Tibial artery (tissue), 4 donors: Measurements from ENCODE around the gene EML2.
A peak's percentile ranks its signal among the peaks of the same experiment; 100 is the strongest.
"Not testable (repeated sequence)": the region's sequence is repeated elsewhere in the genome, so short reads cannot be mapped to it uniquely, and the experiment has no call there.

Source experiments
- DNase-seq, 2 donors: peaks; one replicate each; pipeline ENCODE4 v3.0.0-alpha.2; 2019
- H3K27ac ChIP-seq, 2 donors: fragments of 200-600 bp; sonication (generic) in 1 of 2; 1 replicate in 1 of 2; 2 replicates in 1 of 2; pipeline ENCODE4 v1.5.1; 2018 to 2019; ENCODE audit warnings: mild to moderate bottlenecking in 1 of 2
- H3K27me3 ChIP-seq, 2 donors: fragments of 200-600 bp; sonication (generic) in 1 of 2; one replicate each; pipeline versions ENCODE4 v1.5.1 to v1.6.0; 2016 to 2019
- H3K36me3 ChIP-seq, 3 donors: fragments of 200-600 bp; sonication (generic) in 2 of 3; one replicate each; pipeline ENCODE4 v1.5.1; 2016 to 2019; ENCODE audit warnings: mild to moderate bottlenecking in 2 of 3
- H3K4me1 ChIP-seq, 4 donors: fragments of 200-600 bp; sonication (generic) in 2 of 4; 1 replicate in 3 of 4; 2 replicates in 1 of 4; pipeline ENCODE4 v1.5.1; 2016 to 2019
- H3K4me3 ChIP-seq, 2 donors: fragments of 200-600 bp; sonication (generic) in 1 of 2; 1 replicate in 1 of 2; 2 replicates in 1 of 2; pipeline ENCODE4 v1.5.1; 2018 to 2019; ENCODE audit warnings: mild to moderate bottlenecking in 2 of 2
- H3K9me3 ChIP-seq, 3 donors: fragments of 200-600 bp; sonication (generic) in 1 of 3; one replicate each; pipeline ENCODE4 v1.5.1; 2016 to 2019
- CTCF ChIP-seq, 2 experiments: fragments of 200-600 bp in 1 of 2; fragments of 450-650 bp in 1 of 2; IDR thresholded peaks; one replicate each; pipeline ENCODE4 v1.5.1; 2017 to 2019; ENCODE audit warnings: antibody characterized with exemption in 2 of 2, mild to moderate bottlenecking in 1 of 2, moderate library complexity in 1 of 2
- intact Hi-C: fragments of 100-400 bp; cut with DNase I; formaldehyde crosslinking; loops from one replicate; pipeline ENCODE4 v1.15.0; 2023; ENCODE audit warnings: low total_unique reads

Gene EML2

GRCh38 chr19:45632468-45633196 is 6.6 kb downstream of the EML2 start:
- intact Hi-C loops: no loop called here

GRCh38 chr19:45630463-45630862 is 8.7 kb downstream of the EML2 start:
- intact Hi-C loops: no loop called here
- no peaks in the 10 kb centered on the region for H3K9me3 ChIP-seq
- no peaks in the 10 kb centered on the region for H3K27me3 ChIP-seq
- peaks cover 0 to 17% (median 11%) of the 10 kb centered on the region in 4 donors for H3K4me1 ChIP-seq
- peaks cover 13 to 49% (median 41%) of the 10 kb centered on the region in 3 donors for H3K36me3 ChIP-seq
- DNase-seq: no peak
- no peak overlapping the region for H3K27ac ChIP-seq
- H3K4me3 ChIP-seq: no peak overlapping the region
- TF ChIP-seq CTCF (IDR thresholded peaks at IDR 0.05): no peak

More at GRCh38 chr19:45632468-45633196, 6.6 kb downstream of the EML2 start:
- Histone ChIP-seq H3K36me3 (peaks cover 10 to 27% (median 23%) of the 10 kb centered on the region in 3 donors), H3K27me3 (no peaks in the 10 kb centered on the region), H3K4me1 (peaks cover 0 to 38% (median 20%) of the 10 kb centered on the region in 4 donors), H3K9me3 (no peaks in the 10 kb centered on the region), H3K27ac (peak overlapping the region; percentile 58 to 67), H3K4me3 (no peak overlapping the region)
- TF ChIP-seq CTCF (IDR thresholded peaks at IDR 0.05): no peak
- peak; percentile 61 to 91 for DNase-seq

GRCh38 chr19:45629704-45630103 is 9.5 kb downstream of the EML2 start:
- intact Hi-C loops: no loop called here

GRCh38 chr19:45628219-45628618 is 11.0 kb downstream of the EML2 start:
- intact Hi-C loops, H3K9me3 ChIP-seq, H3K4me3 ChIP-seq, H3K27ac ChIP-seq, H3K27me3 ChIP-seq, DNase-seq: not testable (repeated sequence)
- Histone ChIP-seq H3K36me3 (peaks cover 22 to 69% (median 54%) of the 10 kb centered on the region in 3 donors), H3K4me1 (peaks cover 0 to 12% (median 10%) of the 10 kb centered on the region in 4 donors)

More at GRCh38 chr19:45629704-45630103, 9.5 kb downstream of the EML2 start:
- H3K4me3 ChIP-seq: no peak overlapping the region
- peaks cover 13 to 56% (median 46%) of the 10 kb centered on the region in 3 donors for H3K36me3 ChIP-seq
- H3K4me1 ChIP-seq: peaks cover 0 to 12% (median 10%) of the 10 kb centered on the region in 4 donors
- TF ChIP-seq CTCF (IDR thresholded peaks at IDR 0.05): no peak
- H3K9me3 ChIP-seq: no peaks in the 10 kb centered on the region
- DNase-seq: no peak
- H3K27me3 ChIP-seq: no peaks in the 10 kb centered on the region
- no peak overlapping the region for H3K27ac ChIP-seq

GRCh38 chr19:45623984-45624383 is 15.2 kb downstream of the EML2 start:
- Histone ChIP-seq H3K27me3 (no peaks in the 10 kb centered on the region), H3K9me3 (no peaks in the 10 kb centered on the region), H3K36me3 (peaks cover 47 to 98% (median 65%) of the 10 kb centered on the region in 3 donors), H3K27ac (no peak overlapping the region), H3K4me3 (no peak overlapping the region), H3K4me1 (no peaks in the 10 kb centered on the region)
- intact Hi-C loops: no loop called here
- TF ChIP-seq CTCF (IDR thresholded peaks at IDR 0.05): no peak
- no peak for DNase-seq

GRCh38 chr19:45621976-45622503 is 17.2 kb downstream of the EML2 start:
- Histone ChIP-seq H3K4me1 (no peaks in the 10 kb centered on the region), H3K4me3 (no peak overlapping the region), H3K9me3 (no peaks in the 10 kb centered on the region), H3K36me3 (peaks cover 51 to 98% (median 58%) of the 10 kb centered on the region in 3 donors), H3K27ac (no peak overlapping the region), H3K27me3 (no peaks in the 10 kb centered on the region)
- DNase-seq: no peak
- TF ChIP-seq CTCF (IDR thresholded peaks at IDR 0.05): no peak
- intact Hi-C loops: no loop called here
